Stimulated activated CD4-positive, alpha-beta T cell treated with anti-CD3 and anti-CD28 coated beads, Interleukin-12 subunit alpha, Interleukin-12 subunit beta, amount 100 ng/mL, for 48 hours (primary cell): ENCODE data around the gene NOSIP.

Experiments
- DNase-seq, 3 donors: peaks; one replicate each; pipeline ENCODE4 v3.0.0-alpha.2; 2020; ENCODE audit warnings: low read depth in 2 of 3, low spot score in 1 of 3

Gene NOSIP

GRCh38 chr19:49594993-49595818 lies 14.8 kb upstream of the NOSIP start:
- DNase-seq: no peak

- no peak for DNase-seq
Measured at GRCh38 chr19:49594157-49594992, 14.0 kb upstream of the NOSIP start.

- peak; percentile 89 to 93 (median 93) for DNase-seq
Measured at GRCh38 chr19:49593233-49594113, 13.1 kb upstream of the NOSIP start.

- no peak for DNase-seq
Measured at GRCh38 chr19:49592486-49593232, 12.3 kb upstream of the NOSIP start.

- peak in 2 of 3 donors; percentile 33 to 39 for DNase-seq
Measured at GRCh38 chr19:49591731-49592485, 11.6 kb upstream of the NOSIP start.

- peak in 2 of 3 donors; percentile 39 to 61 for DNase-seq
Measured at GRCh38 chr19:49590971-49591730, 10.8 kb upstream of the NOSIP start, which contains the start of gene PRR12. Gene PRR12 (plus strand): TSS chr19:49591182. CDS start chr19:49591655, 473 bp downstream.

GRCh38 chr19:49590071-49590970 lies 10.0 kb upstream of the NOSIP start:
- DNase-seq: peak; percentile 87 to 91 (median 90)

- no peak for DNase-seq
Measured at GRCh38 chr19:49589502-49589905, 9.1 kb upstream of the NOSIP start.

GRCh38 chr19:49588365-49589122 lies 8.2 kb upstream of the NOSIP start:
- peak in 1 of 3 donors; percentile 53 for DNase-seq

- DNase-seq: no peak
Measured at GRCh38 chr19:49587227-49587626, 6.9 kb upstream of the NOSIP start.

- no peak for DNase-seq
Measured at GRCh38 chr19:49585023-49585422, 4.7 kb upstream of the NOSIP start.

GRCh38 chr19:49583239-49583638 lies 2.9 kb upstream of the NOSIP start:
- no peak for DNase-seq

GRCh38 chr19:49581007-49581508 lies 702 bp upstream of the NOSIP start, which contains the start of gene PRRG2:
Gene PRRG2 (plus strand): TSS chr19:49581316. CDS start chr19:49583220, 1,904 bp downstream.
- DNase-seq: no peak

- no peak for DNase-seq
Measured at GRCh38 chr19:49579947-49580263, 451 bp downstream of the NOSIP start.

GRCh38 chr19:49579193-49579592 lies 1.2 kb downstream of the NOSIP start:
- DNase-seq: no peak

GRCh38 chr19:49574206-49574755 lies 6.1 kb downstream of the NOSIP start:
- no peak for DNase-seq

- no peak for DNase-seq
Measured at GRCh38 chr19:49573425-49573824, 6.9 kb downstream of the NOSIP start.
